Activated gamma-delta T cell treated with Interleukin-2 at 50 U/mL for 16 hours (primary cell): ENCODE results near the gene HEATR1.
"Not testable (repeated sequence)": the region's sequence is repeated elsewhere in the genome, so short reads cannot be mapped to it uniquely, and the experiment has no call there.

Source experiments
- DNase-seq: peaks from one replicate; pipeline ENCODE4 v3.0.0-alpha.2; 2020

Gene HEATR1

DNA sequence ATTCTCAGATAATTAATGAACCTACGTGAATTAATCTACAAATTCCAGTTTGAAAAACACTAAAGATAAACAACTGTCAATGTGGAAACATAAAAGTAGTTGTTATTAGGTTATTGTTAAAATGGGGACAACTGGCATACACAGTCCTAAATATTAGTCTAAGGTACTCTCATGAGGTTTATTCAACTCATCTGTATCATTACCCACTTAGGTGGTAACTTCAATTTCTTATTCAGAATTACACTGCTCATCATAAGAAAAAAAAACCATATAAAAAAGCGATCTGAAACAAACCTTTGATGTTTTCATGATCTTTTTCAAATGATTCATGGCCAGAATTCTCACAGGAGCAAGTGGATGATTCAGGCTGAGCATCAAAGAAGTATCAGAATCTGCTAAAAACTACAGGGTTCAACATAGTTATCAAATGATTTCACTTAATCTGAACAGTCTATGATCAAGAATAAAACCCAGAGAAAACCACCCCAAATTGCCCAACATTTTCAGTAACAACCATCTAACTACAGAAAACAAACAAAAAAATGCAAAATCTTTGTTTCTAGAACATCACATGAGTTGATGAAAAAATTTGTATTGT is 13.7 kb downstream of the HEATR1 start:
- no peak for DNase-seq

DNA sequence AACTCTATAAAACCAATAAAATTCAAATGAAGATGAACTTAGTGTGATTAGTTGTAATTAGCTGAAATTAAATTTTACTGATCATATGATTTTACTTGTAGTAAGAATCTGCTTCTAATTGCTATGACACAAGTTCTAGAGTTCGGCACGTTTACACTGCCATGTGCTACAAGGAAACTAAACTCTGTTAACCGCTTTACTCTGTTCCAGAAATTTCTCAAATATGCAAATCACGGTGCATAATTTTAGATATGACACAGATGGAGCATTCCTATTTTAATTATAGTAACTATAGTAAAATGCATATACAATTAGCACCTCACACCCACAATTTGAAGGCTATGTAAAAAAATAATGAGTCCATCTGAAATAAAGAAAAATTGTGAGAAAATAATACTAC is 14.8 kb downstream of the HEATR1 start:
- no peak for DNase-seq

DNA sequence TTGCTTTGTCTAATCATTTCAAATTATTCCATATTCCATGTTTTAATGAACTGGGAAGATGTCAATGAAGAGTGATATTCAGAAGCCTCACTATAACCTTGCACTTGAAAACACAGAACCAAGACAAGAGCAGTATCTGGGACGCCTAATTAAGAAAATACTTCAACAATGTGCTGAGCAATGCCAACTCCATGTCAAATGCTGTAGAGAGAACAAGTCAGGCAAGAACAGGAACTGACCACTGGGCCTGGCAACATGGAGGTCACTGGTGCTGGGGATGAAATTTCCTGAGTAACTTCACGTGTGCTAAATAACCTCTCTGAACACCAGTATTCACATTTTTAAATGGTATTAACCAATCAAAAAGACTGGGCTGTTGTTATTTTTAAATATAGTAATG is 22.8 kb downstream of the HEATR1 start:
- no peak for DNase-seq

GRCh38 chr1:236580404-236580803 is 23.9 kb downstream of the HEATR1 start:
- not testable (repeated sequence) for DNase-seq

DNA sequence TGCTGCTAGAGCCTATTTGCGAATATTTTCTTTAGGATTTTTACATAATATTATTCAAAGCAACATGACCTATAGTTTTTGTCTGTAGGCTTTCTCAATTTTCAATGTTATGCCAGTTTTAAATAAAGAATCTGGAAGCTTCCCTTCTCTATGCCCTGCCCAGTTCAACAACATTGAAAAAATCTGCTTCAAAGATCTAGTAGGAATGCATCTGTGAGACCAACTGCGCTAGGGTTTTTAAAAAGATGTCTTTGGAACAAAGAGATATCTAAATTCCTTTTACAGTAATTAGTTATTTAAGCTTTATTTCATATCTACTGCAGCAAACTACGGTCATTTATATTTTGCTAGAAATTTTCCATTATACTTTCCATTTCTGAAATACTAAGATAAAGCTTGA is 25.7 kb downstream of the HEATR1 start:
- DNase-seq: no peak

DNA sequence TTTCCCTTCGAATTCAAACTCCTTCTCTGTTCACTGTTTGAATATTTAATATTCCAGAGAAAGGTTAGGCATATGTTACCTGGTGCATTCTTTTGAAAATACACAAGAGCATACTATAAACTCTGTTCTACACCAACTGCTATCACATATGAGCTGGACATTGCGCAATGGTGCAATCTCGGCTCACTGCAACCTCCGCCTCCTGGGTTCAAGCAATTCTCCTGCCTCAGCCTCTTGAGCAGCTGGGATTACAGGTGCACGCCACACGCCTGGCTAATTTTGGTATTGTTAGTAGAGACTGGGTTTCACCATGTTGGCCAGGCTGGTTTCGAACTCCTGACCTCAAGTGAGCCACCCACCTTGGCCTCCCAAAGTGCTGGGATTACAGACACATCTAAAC is 27.3 kb downstream of the HEATR1 start:
- DNase-seq: not testable (repeated sequence)

DNA sequence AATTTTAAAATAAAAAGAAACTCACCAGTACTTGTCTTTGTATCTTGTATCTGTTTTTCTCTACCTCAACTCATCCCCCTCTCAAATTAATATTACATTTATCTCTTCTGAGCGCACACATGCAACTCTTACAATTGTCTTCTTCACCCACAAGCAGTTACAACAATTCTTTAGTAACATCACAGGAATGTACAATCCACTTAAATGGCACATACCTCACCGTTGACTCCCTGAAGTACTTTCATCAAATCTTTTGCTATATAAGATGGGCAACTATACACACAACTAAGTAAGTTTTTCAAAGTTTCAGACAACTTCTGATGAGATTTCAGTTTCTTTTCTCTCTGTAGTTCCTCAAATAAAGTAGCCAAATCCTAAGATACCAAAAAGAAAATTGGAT is 28.3 kb downstream of the HEATR1 start:
- no peak for DNase-seq

GRCh38 chr1:236575523-236575922 is 28.8 kb downstream of the HEATR1 start:
- no peak for DNase-seq

GRCh38 chr1:236568285-236568894 is 35.9 kb downstream of the HEATR1 start:
- no peak for DNase-seq

DNA sequence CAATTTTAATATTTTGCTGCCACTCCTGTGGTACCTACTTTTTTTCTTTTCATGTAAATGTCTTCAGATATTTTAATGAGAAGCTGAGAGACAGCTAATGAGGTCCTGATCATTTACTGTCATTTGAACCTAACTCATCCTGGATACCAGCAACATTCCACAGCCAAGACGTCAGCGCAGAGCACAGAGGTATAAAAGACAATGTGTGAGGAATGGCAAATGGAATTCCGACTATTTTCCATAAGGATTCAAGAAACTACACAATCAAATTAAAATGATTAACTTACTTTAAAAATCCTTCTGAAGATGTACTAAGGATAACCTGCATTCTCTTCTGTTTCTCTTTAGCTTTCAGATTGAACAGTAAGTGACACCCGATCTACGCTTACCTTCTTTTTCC is 38.8 kb downstream of the HEATR1 start:
- DNase-seq: no peak

DNA sequence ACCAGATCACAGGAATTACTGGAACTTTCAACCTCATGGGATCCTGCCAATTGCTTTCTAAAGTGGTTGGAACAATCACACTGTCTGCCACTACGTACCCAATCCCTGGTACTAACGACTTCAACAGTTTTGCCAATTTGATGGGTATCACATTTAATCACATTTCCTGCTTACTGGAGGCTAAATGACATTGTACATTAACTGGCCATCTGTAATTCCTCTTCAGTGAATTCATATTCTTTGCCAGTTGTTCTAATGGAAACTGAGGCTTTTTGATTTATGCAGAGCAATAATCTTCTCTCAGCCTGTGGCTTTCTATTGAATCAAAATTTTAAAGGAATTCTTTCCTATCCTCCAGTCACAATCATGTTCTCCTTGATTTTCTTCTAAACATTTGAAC is 42.3 kb downstream of the HEATR1 start:
- no peak for DNase-seq

DNA sequence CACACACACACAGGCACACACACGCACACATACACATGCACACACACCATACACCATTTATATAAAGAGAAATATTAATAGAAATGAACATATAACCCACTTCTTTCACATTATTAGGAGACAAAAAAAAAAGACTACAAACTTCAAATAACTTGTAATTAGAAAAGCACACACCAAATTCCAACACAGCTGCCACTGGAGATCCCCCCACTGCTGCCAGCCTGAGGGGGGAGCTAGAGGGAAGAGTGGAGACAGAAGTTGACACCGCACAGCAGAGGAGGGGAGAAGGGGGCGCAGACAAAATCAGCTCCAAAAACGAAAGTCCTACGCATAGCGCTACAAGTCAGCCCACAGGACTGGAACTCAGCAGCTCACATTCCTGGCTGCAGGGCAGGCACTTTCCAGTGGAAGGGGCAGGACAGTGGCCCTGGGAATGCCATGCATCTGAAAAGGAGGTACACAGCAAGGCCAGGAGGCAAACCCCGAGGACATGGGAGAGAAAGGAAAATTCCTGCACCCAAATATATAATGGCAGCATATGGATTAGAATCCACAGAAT is 44.0 kb downstream of the HEATR1 start:
- DNase-seq: no peak

DNA sequence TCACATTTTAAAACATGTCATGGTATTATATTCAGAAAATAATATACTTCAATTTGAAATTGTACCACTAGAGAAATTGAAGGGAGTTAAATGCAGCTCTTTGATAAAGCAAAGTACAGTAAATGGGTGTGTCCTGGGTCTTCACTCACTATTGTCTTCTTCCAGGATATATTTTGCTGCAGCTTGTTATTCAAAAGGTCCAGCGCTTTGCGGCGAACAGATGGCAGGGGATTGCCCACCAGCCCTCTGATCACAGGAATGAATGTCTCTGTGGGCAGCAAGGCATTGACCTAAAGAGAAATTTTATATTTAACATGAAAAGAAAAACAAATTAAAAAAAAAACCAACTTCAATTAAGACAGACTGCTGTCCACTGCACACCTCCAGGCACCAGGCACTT is 45.5 kb downstream of the HEATR1 start:
- no peak for DNase-seq

GRCh38 chr1:236558081-236558480 is 46.2 kb downstream of the HEATR1 start:
- no peak for DNase-seq

GRCh38 chr1:236556606-236557005 is 47.7 kb downstream of the HEATR1 start:
- no peak for DNase-seq

GRCh38 chr1:236553370-236553769 is 50.9 kb downstream of the HEATR1 start:
- DNase-seq: no peak

- DNase-seq: no peak
Observed at GRCh38 chr1:236552901-236553300, 51.4 kb downstream of the HEATR1 start.

DNA sequence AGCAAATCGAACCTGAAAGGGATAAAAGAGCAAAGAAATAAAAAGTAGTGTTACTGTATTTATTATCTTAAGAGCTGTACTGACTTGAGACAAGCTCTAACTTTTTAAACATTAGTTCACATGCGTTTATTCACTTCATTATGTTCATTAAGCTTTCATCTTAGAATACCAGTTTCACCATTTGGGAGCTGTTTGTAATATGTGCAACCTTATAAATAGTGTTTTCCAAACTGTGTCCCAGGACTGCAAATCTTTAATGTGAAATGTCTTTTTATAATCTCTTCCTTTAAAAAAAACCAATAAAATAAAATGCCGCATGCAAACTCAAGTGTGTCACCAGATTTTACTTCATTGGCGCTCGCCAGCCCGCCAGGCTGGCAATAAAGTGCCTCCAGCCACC is 52.2 kb downstream of the HEATR1 start:
- DNase-seq: no peak

- DNase-seq: no peak
Observed at GRCh38 chr1:236550961-236551851, 53.1 kb downstream of the HEATR1 start.

GRCh38 chr1:236548452-236548851 is 55.9 kb downstream of the HEATR1 start:
- DNase-seq: no peak

GRCh38 chr1:236545621-236546169 is 58.6 kb downstream of the HEATR1 start:
- DNase-seq: peak; percentile 11

GRCh38 chr1:236543065-236543669 is 61.1 kb downstream of the HEATR1 start:
- DNase-seq: no peak

DNA sequence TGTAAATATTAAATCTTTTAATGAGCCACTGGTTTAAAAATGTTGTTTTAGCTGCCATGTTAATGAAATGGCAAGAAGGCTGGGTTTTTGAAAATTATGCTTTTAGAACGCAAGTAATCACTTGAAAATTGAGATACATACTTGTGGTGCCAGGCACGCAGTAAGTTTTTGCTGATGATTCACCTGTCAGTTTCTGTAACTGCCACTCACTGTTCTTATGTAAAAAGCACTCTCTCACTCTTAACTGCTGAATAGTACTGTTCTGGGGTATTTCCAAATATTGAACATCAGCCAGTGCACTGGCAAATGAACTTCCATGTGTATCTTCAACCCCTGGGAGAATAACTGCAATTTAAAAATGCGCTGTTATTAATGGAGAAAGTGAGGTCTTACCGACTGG is 62.6 kb downstream of the HEATR1 start:
- DNase-seq: no peak
